HepG2 (cell line): ENCODE results near the gene ZFP62. TPM values are rescaled to one million over a fixed set of nuclear protein-coding genes. Genes with fewer than 3 reads are reported as not detected.

ENCODE experiments used
- ELK4 ChIP-seq: sonication (generic); formaldehyde crosslinking; IDR thresholded peaks from 2 replicates; pipeline ENCODE4 v1.9.0; 2021; ENCODE audit warnings: missing genetic modification reagents, borderline replicate concordance
- ESRRA ChIP-seq: sonication (generic); formaldehyde crosslinking; IDR thresholded peaks from 2 replicates; pipeline ENCODE4 v1.5.1; 2020; ENCODE audit warnings: mild to moderate bottlenecking, low read depth, missing genetic modification reagents
- GZF1 ChIP-seq: sonication (generic); formaldehyde crosslinking; IDR thresholded peaks from 2 replicates; pipeline ENCODE4 v1.5.1; 2020; ENCODE audit warnings: mild to moderate bottlenecking, missing genetic modification reagents
- HIC2 ChIP-seq: sonication (generic); formaldehyde crosslinking; IDR thresholded peaks from 2 replicates; pipeline ENCODE4 v1.9.0; 2022; ENCODE audit warnings: low read depth, missing genetic modification reagents
- HNRNPH1 ChIP-seq: fragments of 200-400 bp; formaldehyde crosslinking; optimal IDR thresholded peaks from 2 replicates; pipeline ENCODE3; 2017; ENCODE audit warnings: mild to moderate bottlenecking, low read depth, low read length
- KDM6A ChIP-seq: IDR thresholded peaks from 2 replicates; pipeline ENCODE4 v1.6.1; 2016; ENCODE audit warnings: low read depth
- MBNL3 ChIP-seq: fragments of 250-450 bp; sonication (Bioruptor Pico); conservative IDR thresholded peaks from 2 replicates; pipeline ENCODE4 v1.8.0; 2022; ENCODE audit warnings: mild to moderate bottlenecking, inconsistent platforms
- MEIS1 ChIP-seq: sonication (generic); formaldehyde crosslinking; IDR thresholded peaks from 2 replicates; pipeline ENCODE4 v1.9.0; 2021; ENCODE audit warnings: mild to moderate bottlenecking, missing genetic modification reagents, moderate library complexity, borderline replicate concordance
- MTA1 ChIP-seq: sonication (generic); formaldehyde crosslinking; IDR thresholded peaks from 2 replicates; pipeline ENCODE4 v1.4.0; 2020; ENCODE audit warnings: missing genetic modification reagents, mild to moderate bottlenecking, borderline replicate concordance
- SALL1 ChIP-seq: sonication (generic); formaldehyde crosslinking; IDR thresholded peaks from 2 replicates; pipeline ENCODE4 v1.8.0; 2022; ENCODE audit warnings: mild to moderate bottlenecking, missing genetic modification reagents
- STAT5B ChIP-seq: sonication (generic); formaldehyde crosslinking; IDR thresholded peaks from 2 replicates; pipeline ENCODE4 v1.4.0; 2020; ENCODE audit warnings: missing genetic modification reagents
- ZBTB37 ChIP-seq: sonication (generic); formaldehyde crosslinking; IDR thresholded peaks from 2 replicates; pipeline ENCODE4 v1.4.0; 2020; ENCODE audit warnings: mild to moderate bottlenecking, missing genetic modification reagents
- ZFP82 ChIP-seq: sonication (generic); formaldehyde crosslinking; IDR thresholded peaks from 2 replicates; pipeline ENCODE4 v1.5.1; 2020; ENCODE audit warnings: mild to moderate bottlenecking, missing genetic modification reagents, borderline replicate concordance
- ZNF276 ChIP-seq: sonication (generic); formaldehyde crosslinking; IDR thresholded peaks from 2 replicates; pipeline ENCODE4 v1.4.0; 2020; ENCODE audit warnings: mild to moderate bottlenecking, low read depth, missing genetic modification reagents
- ZNF33A ChIP-seq: sonication (generic); formaldehyde crosslinking; IDR thresholded peaks from 2 replicates; pipeline ENCODE4 v1.5.1; 2020; ENCODE audit warnings: missing genetic modification reagents, mild to moderate bottlenecking, moderate library complexity, borderline replicate concordance
- ZNF562 ChIP-seq: sonication (generic); formaldehyde crosslinking; IDR thresholded peaks from 2 replicates; pipeline ENCODE4 v1.8.0; 2022; ENCODE audit warnings: missing genetic modification reagents, borderline replicate concordance
- ZNF572 ChIP-seq: sonication (generic); formaldehyde crosslinking; IDR thresholded peaks from 2 replicates; pipeline ENCODE4 v1.5.1; 2020; ENCODE audit warnings: mild to moderate bottlenecking, missing genetic modification reagents
- ZNF598 ChIP-seq: sonication (generic); formaldehyde crosslinking; IDR thresholded peaks from 2 replicates; pipeline ENCODE4 v1.5.1; 2020; ENCODE audit warnings: mild to moderate bottlenecking, missing genetic modification reagents, borderline replicate concordance
- ZNF746 ChIP-seq: sonication (generic); formaldehyde crosslinking; IDR thresholded peaks from 2 replicates; pipeline ENCODE4 v1.8.0; 2022; ENCODE audit warnings: mild to moderate bottlenecking, missing genetic modification reagents
- ZSCAN30 ChIP-seq: sonication (generic); formaldehyde crosslinking; IDR thresholded peaks from 2 replicates; pipeline ENCODE4 v1.5.0; 2020; ENCODE audit warnings: mild to moderate bottlenecking, missing genetic modification reagents
- polyA plus RNA-seq, 8 experiments: library from polyadenylated mRNA; depleted of rRNA in 3 of 8; stranded (reverse) in 7 of 8; unstranded in 1 of 8; fragments of >200 nt; fragmentation: Illumina TruSeq in 4 of 8; extraction: Trizol in 4 of 8; gene quantifications; 2 replicates each; pipeline versions ENCODE4 v1.2.1 to v1.2.3, GENCODE V29; 2011 to 2016; ENCODE audit warnings: low read depth in 4 of 8, missing spikeins in 1 of 8, mixed read lengths in 1 of 8; ENCODE audit not compliant: insufficient read depth in 1 of 8
- total RNA-seq, 5 experiments: library from RNA; depleted of rRNA; stranded (reverse); fragments of >200 nt; fragmentation: Illumina TruSeq; extraction: Trizol; gene quantifications; 2 replicates each; pipeline ENCODE4 v1.2.3, GENCODE V29; 2016; ENCODE audit warnings: low read depth in 1 of 5

Gene ZFP62
- total and polyA plus RNA-seq, 2 of the 13 experiments (the other 11 are each of a cell fraction or from before 2014, with no cell fraction given), result 8.2 to 19.4 TPM

GRCh38 chr5:180860887-180861822, at the start of gene ZFP62 (continued):
- TF ChIP-seq ZNF572 (no peak), GZF1 (CRISPR knock-in tag) (peak; percentile 28), ZNF276 (CRISPR knock-in tag) (peak; percentile 85; the same call in 1 of the 2 replicates), HNRNPH1 (no peak), ZNF33A (CRISPR knock-in tag) (no peak), MBNL3 (CRISPR knock-in tag) (no peak), MTA1 (CRISPR knock-in tag) (no peak), ZNF562 (CRISPR knock-in tag) (no peak), SALL1 (CRISPR knock-in tag) (peak; percentile 72), ZNF746 (0 out of 2 replicates have a peak, but pooled peaks have one; percentile 48), ZNF598 (CRISPR knock-in tag) (peak; percentile 70; the same call in 1 of the 2 replicates), KDM6A (CRISPR knock-in tag) (no peak), ELK4 (CRISPR knock-in tag) (no peak), HIC2 (CRISPR knock-in tag) (no peak; the same call in 1 of the 2 replicates), STAT5B (CRISPR knock-in tag) (no peak), ZBTB37 (CRISPR knock-in tag) (no peak), ZFP82 (CRISPR knock-in tag) (0 out of 2 replicates have a peak, but pooled peaks have one; percentile 51), ZSCAN30 (CRISPR knock-in tag) (0 out of 2 replicates have a peak, but pooled peaks have one; percentile 72), MEIS1 (CRISPR knock-in tag) (0 out of 2 replicates have a peak, but pooled peaks have one; percentile 22), ESRRA (CRISPR knock-in tag) (peak; percentile 57)
